Kidney tubule cell (primary cell): ENCODE measurements around the gene PLP1.

Experiments used
- DNase-seq: peaks from one replicate; pipeline ENCODE4 v3.0.0-alpha.2; 2018; ENCODE audit warnings: low spot score

PLP1 gene

DNA sequence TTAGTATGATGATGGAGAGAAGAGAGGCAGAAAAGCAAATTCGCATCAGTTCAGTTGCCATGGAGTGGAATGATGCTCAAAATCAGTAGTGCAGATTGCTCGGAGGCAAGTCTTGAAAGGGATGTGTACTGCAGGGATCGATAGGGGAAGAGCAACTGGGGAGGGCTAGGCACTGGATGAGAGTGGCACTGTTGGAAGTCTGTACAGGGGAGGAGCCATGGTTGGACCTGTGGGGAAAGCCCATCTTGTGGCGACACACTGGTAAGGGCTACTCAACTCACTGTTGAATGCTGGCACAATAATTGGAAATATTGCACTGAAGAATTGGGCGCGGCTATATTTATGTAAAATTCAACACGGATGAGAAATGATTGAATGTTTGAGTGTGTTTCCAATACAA lies 54.2 kb downstream of the PLP1 start:
- DNase-seq: no peak

DNA sequence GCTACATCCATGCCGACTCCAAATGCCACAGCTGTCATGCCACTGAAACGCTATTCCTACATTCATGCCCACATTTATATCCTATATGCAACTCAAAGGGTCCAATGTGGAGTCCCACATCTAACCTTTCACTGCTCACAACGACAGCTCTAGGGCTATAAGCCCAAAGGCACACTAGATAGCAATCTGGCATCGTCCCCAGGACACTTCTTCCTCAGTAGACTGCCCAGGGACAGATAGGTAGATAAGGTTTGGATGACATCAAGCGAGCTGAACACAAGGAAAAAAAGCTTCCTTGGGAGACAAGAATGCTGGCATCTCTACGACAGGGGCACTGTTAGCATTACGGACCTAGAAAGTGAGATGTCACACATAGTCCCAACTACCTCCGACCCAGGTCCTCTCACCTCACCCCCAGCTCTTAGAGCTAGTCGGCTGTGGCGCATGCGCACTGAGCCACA lies 54.7 kb downstream of the PLP1 start:
- DNase-seq: peak; percentile 61

DNA sequence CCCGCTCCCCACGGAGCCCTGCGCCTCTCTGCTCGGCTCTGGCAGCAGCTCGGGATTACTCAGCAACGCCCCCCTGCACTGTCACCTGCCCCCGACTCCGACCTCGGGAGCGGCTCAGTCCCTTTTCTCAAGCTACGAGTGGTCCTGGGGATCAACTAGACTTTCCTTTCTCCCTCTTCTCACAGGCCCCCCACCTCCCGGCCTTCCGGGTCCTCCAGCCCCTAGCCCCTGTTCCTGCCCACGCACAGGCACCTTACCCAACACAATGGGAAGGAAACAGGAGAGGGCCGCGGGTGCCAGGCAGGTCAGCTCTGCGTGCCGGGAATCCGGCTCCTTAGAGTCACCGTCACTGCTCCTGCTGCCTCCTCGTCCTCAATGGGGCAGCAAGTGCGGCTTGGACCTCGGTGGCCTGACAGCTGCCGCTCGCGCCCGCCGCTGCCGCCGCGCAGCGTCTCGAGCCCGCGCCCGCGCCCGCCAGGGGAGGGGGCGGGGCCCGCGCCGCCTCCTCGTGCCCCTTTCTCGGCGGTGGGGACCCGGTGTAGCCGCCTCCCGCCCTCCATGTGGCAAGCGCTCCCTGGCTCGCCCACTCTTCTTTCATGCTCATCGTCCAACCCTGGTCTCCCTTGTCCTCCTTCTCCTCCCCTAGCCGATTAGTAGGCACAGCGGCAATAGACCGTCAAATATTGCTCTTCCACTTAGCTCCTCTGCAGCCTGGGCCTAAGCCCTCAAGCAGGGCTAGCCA lies 55.3 kb downstream of the PLP1 start, which contains the start of gene RAB9B:
Gene RAB9B (minus strand): TSS at position 455 of the 742 bp plus-strand sequence. CDS start 6,473 bp downstream, outside the sequence.
- DNase-seq: peak; percentile 27

- peak; percentile 69 for DNase-seq
Observed at GRCh38 chrX:103839404-103839803, 62.8 kb downstream of the PLP1 start.
